H9 (cell line): Measurements from ENCODE around the gene HDLBP. TPM values are rescaled to one million over a fixed set of nuclear protein-coding genes. Genes with fewer than 3 reads are reported as not detected.

ENCODE experiments used
- DNase-seq: peaks from one replicate; pipeline ENCODE4 v3.0.0-alpha.2; 2017
- H2AFZ ChIP-seq: one replicate; pipeline ENCODE4 v1.6.1; 2013; ENCODE audit warnings: mild to moderate bottlenecking, low read length, control low read depth, moderate library complexity
- H2AK5ac ChIP-seq: 2 replicates; pipeline ENCODE4 v1.6.1; 2013; ENCODE audit warnings: low read length, control low read depth, mixed read lengths; ENCODE audit not compliant: insufficient read length
- H2BK120ac ChIP-seq: one replicate; pipeline ENCODE4 v1.6.1; 2013; ENCODE audit warnings: low read depth, mild to moderate bottlenecking, low read length, control low read depth, inconsistent platforms; ENCODE audit not compliant: poor library complexity, severe bottlenecking
- H2BK12ac ChIP-seq: 2 replicates; pipeline ENCODE4 v1.6.1; 2013; ENCODE audit warnings: low read length, control low read depth, mixed read lengths, low read depth; ENCODE audit not compliant: insufficient read length
- H2BK15ac ChIP-seq: 2 replicates; pipeline ENCODE4 v1.6.1; 2013; ENCODE audit warnings: low read depth, low read length, control low read depth
- H2BK20ac ChIP-seq: one replicate; pipeline ENCODE4 v1.6.1; 2013; ENCODE audit warnings: low read depth, mild to moderate bottlenecking, low read length, control low read depth, inconsistent platforms; ENCODE audit not compliant: poor library complexity, severe bottlenecking
- H2BK5ac ChIP-seq: 2 replicates; pipeline ENCODE4 v1.6.1; 2013; ENCODE audit warnings: low read length, control low read depth, mixed read lengths; ENCODE audit not compliant: insufficient read length
- H3K14ac ChIP-seq: 2 replicates; pipeline ENCODE4 v1.6.1; 2013; ENCODE audit warnings: low read length, control low read depth; ENCODE audit not compliant: insufficient read depth
- H3K18ac ChIP-seq: 2 replicates; pipeline ENCODE4 v1.6.1; 2013; ENCODE audit warnings: low read depth, mild to moderate bottlenecking, mixed read lengths, low read length, control low read depth; ENCODE audit not compliant: insufficient read length
- H3K23ac ChIP-seq: 2 replicates; pipeline ENCODE4 v1.6.1; 2013; ENCODE audit warnings: low read length, control low read depth, mixed read lengths, low read depth; ENCODE audit not compliant: insufficient read length
- H3K23me2 ChIP-seq: 2 replicates; pipeline ENCODE4 v1.6.1; 2013; ENCODE audit warnings: low read depth, mild to moderate bottlenecking, mixed read lengths, low read length, control low read depth; ENCODE audit not compliant: insufficient read length, poor library complexity, severe bottlenecking
- H3K27ac ChIP-seq: 2 replicates; pipeline ENCODE4 v1.5.1; 2013; ENCODE audit warnings: low read length, control low read depth, mixed read lengths, low read depth; ENCODE audit not compliant: insufficient read length
- H3K27me3 ChIP-seq: 2 replicates; pipeline ENCODE4 v1.6.1; 2013; ENCODE audit warnings: low read length, control low read depth, inconsistent platforms; ENCODE audit not compliant: insufficient read depth
- H3K4ac ChIP-seq: 2 replicates; pipeline ENCODE4 v1.6.1; 2013; ENCODE audit warnings: low read depth, mild to moderate bottlenecking, control low read depth, inconsistent platforms, low read length, moderate library complexity
- H3K4me1 ChIP-seq: 2 replicates; pipeline ENCODE4 v1.6.1; 2013; ENCODE audit warnings: low read length, control low read depth, inconsistent platforms; ENCODE audit not compliant: insufficient read depth
- H3K4me2 ChIP-seq: 2 replicates; pipeline ENCODE4 v1.6.1; 2013; ENCODE audit warnings: low read length, control low read depth, mixed read lengths; ENCODE audit not compliant: insufficient read length, insufficient read depth
- H3K56ac ChIP-seq: 2 replicates; pipeline ENCODE4 v1.6.1; 2013; ENCODE audit warnings: low read depth, mild to moderate bottlenecking, mixed read lengths, low read length, control low read depth; ENCODE audit not compliant: insufficient read length
- H3K79me1 ChIP-seq: 2 replicates; pipeline ENCODE4 v1.6.1; 2013; ENCODE audit warnings: low read depth, mild to moderate bottlenecking, moderate library complexity, low read length, control low read depth, inconsistent platforms; ENCODE audit not compliant: insufficient read depth, poor library complexity, severe bottlenecking
- H3K79me2 ChIP-seq: 2 replicates; pipeline ENCODE4 v1.6.1; 2013; ENCODE audit warnings: low read length, control low read depth, inconsistent platforms; ENCODE audit not compliant: insufficient read depth
- H3K9ac ChIP-seq: 2 replicates; pipeline ENCODE4 v1.6.1; 2013; ENCODE audit warnings: low read length, control low read depth, mixed read lengths; ENCODE audit not compliant: insufficient read length; ENCODE audit errors: extremely low read depth
- H3K9me3 ChIP-seq: one replicate; pipeline ENCODE4 v1.6.1; 2013; ENCODE audit warnings: low read depth, low read length, inconsistent platforms; ENCODE audit not compliant: control insufficient read depth
- H3T11ph ChIP-seq: one replicate; pipeline ENCODE4 v1.6.1; 2013; ENCODE audit warnings: mild to moderate bottlenecking, low read length, control low read depth, inconsistent platforms
- H4K20me1 ChIP-seq: one replicate; pipeline ENCODE4 v1.6.1; 2013; ENCODE audit not compliant: control insufficient read depth, insufficient read length, insufficient read depth
- H4K5ac ChIP-seq: 2 replicates; pipeline ENCODE4 v1.6.1; 2013; ENCODE audit warnings: low read depth, mild to moderate bottlenecking, mixed read lengths, low read length, control low read depth; ENCODE audit not compliant: insufficient read length
- H4K8ac ChIP-seq: replicated peaks from 2 replicates; pipeline ENCODE4 v1.6.1; 2013; ENCODE audit warnings: low read length, control low read depth, mixed read lengths, low read depth; ENCODE audit not compliant: insufficient read length
- H4K91ac ChIP-seq: 2 replicates; pipeline ENCODE4 v1.6.1; 2013; ENCODE audit warnings: low read depth, mild to moderate bottlenecking, moderate library complexity, mixed read lengths, low read length, control low read depth; ENCODE audit not compliant: insufficient read length
- H3K27ac Mint-ChIP-seq, 3 experiments: 2 replicates in 2 of 3; 3 replicates in 1 of 3; pipeline ENCODE4 v1.8.0; 2020 to 2021; ENCODE audit warnings: mixed read lengths in 3 of 3, mild to moderate bottlenecking in 1 of 3, moderate library complexity in 1 of 3
- H3K27me3 Mint-ChIP-seq: 2 replicates; pipeline ENCODE4 v1.8.0; 2021; ENCODE audit warnings: low read depth, mild to moderate bottlenecking, moderate library complexity, mixed read lengths
- H3K36me3 Mint-ChIP-seq, 3 experiments: 2 replicates in 2 of 3; 3 replicates in 1 of 3; pipeline ENCODE4 v1.8.0; 2020 to 2021; ENCODE audit warnings: low read depth in 3 of 3, mixed read lengths in 3 of 3; ENCODE audit not compliant: insufficient read depth in 1 of 3
- H3K4me1 Mint-ChIP-seq, 2 experiments: 2 replicates each; pipeline ENCODE4 v1.8.0; 2020; ENCODE audit warnings: mixed read lengths in 2 of 2
- H3K4me3 Mint-ChIP-seq, 2 experiments: 2 replicates in 1 of 2; 3 replicates in 1 of 2; pipeline ENCODE4 v1.8.0; 2020 to 2021; ENCODE audit warnings: mild to moderate bottlenecking in 2 of 2, mixed read lengths in 2 of 2, moderate library complexity in 1 of 2
- H3K9me3 Mint-ChIP-seq, 2 experiments: 2 replicates in 1 of 2; 3 replicates in 1 of 2; pipeline ENCODE4 v1.8.0; 2020; ENCODE audit warnings: mild to moderate bottlenecking in 2 of 2, mixed read lengths in 2 of 2, moderate library complexity in 1 of 2
- WGBS: extraction: QIAGEN DNeasy Blood & Tissue Kit; methylation state at CpG from one replicate; pipeline ENCODE4 v1.1.7; 2013; ENCODE audit warnings: missing lambda C conversion rate, low lambda C conversion rate, mixed read lengths; ENCODE audit not compliant: insufficient read length; ENCODE audit errors: extremely low coverage; 5-methylcytosine and 5-hydroxymethylcytosine counted together
- total RNA-seq: library from RNA; stranded (reverse); gene quantifications from 2 replicates; pipeline ENCODE4 v1.2.1, GENCODE V29; 2021
- TF ChIP-seq, protein P1 (sequence below): fragments of 200-600 bp; sonication (generic); conservative IDR thresholded peaks from 3 replicates; pipeline ENCODE4 v1.8.0; 2021; ENCODE audit warnings: antibody characterized with exemption, mild to moderate bottlenecking

Gene HDLBP
- total RNA-seq, 1 experiment from 2014 or later: 364 TPM

DNA sequence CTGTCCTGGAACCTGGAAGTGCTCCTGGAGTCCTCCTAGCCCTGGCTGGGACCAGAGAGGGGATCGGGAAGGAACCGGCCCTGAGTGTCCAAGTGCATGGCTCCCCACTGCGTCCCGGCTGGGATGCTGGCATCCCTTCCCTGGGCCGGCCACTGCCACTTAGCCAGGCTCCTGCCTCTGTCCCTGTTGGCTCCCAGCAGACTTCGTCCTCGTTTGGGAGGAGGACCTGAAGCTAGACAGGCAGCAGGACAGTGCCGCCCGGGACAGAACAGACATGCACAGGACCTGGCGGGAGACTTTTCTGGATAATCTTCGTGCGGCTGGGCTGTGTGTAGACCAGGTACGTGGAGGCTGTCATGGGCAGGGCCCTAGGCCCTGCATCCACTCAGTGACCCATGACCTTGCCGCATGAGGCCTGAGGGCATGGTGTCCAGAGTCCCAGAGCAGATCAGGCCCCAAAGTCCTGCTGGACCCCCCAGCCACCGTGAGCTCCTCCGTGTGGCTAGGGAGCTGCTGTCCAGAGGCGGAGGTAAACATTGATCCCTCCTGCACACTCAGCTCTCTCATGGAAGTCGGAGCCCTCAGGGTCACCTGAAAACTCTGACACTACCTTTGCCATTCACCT, 119.9 kb downstream of the HDLBP start:
- Mint-ChIP-seq H3K36me3 (no peaks in the 10 kb centered on the region), H3K4me1 (peaks cover 0 to 4% of the 10 kb centered on the region in 2 experiments; a peak in 1 of 4 replicates), H3K27me3 (no peaks in the 10 kb centered on the region; the same call in 1 of the 2 replicates), H3K27ac (no peak overlapping the region), H3K9me3 (no peaks in the 10 kb centered on the region), H3K4me3 (no peak overlapping the region)
- TF ChIP-seq, protein P1, sequence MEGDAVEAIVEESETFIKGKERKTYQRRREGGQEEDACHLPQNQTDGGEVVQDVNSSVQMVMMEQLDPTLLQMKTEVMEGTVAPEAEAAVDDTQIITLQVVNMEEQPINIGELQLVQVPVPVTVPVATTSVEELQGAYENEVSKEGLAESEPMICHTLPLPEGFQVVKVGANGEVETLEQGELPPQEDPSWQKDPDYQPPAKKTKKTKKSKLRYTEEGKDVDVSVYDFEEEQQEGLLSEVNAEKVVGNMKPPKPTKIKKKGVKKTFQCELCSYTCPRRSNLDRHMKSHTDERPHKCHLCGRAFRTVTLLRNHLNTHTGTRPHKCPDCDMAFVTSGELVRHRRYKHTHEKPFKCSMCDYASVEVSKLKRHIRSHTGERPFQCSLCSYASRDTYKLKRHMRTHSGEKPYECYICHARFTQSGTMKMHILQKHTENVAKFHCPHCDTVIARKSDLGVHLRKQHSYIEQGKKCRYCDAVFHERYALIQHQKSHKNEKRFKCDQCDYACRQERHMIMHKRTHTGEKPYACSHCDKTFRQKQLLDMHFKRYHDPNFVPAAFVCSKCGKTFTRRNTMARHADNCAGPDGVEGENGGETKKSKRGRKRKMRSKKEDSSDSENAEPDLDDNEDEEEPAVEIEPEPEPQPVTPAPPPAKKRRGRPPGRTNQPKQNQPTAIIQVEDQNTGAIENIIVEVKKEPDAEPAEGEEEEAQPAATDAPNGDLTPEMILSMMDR: no peak
- Histone ChIP-seq H4K8ac (no peak overlapping the region), H3K27me3 (no peaks in the 10 kb centered on the region), H3K14ac (no peak overlapping the region), H3K23me2 (no peaks in the 10 kb centered on the region), H3K56ac (no peak overlapping the region), H2AK5ac (no peak overlapping the region), H3T11ph (no peak overlapping the region), H2AFZ (no peak overlapping the region), H3K9me3 (no peaks in the 10 kb centered on the region), H3K4me1 (no peaks in the 10 kb centered on the region), H2BK120ac (no peak overlapping the region), H4K5ac (no peak overlapping the region), H3K27ac (no peak overlapping the region), H2BK5ac (no peak overlapping the region), H3K9ac (no peak overlapping the region), H2BK15ac (no peak overlapping the region), H3K18ac (no peak overlapping the region), H2BK12ac (no peak overlapping the region), H3K4ac (no peak overlapping the region), H3K79me2 (no peaks in the 10 kb centered on the region), H3K79me1 (no peaks in the 10 kb centered on the region), H2BK20ac (no peak overlapping the region), H3K23ac (no peak overlapping the region), H4K91ac (no peak overlapping the region), H3K4me2 (no peak overlapping the region), H4K20me1 (no peaks in the 10 kb centered on the region)
- no CpG with 5 or more reads among the region's 18 CpGs for WGBS
- peak; percentile 24 for DNase-seq
